Dendritic cell treated with granulocyte-macrophage colony-stimulating factor and Interleukin-4, amounts not matched to agents 40 ng/mL and 50 ng/mL, for 4 days (primary cell): ENCODE results near the gene DOCK7.
"Not testable (repeated sequence)": the region's sequence is repeated elsewhere in the genome, so short reads cannot be mapped to it uniquely, and the experiment has no call there.

Experiments
- H3K27ac Mint-ChIP-seq: one replicate; pipeline ENCODE4 v1.8.0; 2022; ENCODE audit warnings: mild to moderate bottlenecking, mixed read lengths
- H3K27me3 Mint-ChIP-seq: one replicate; pipeline ENCODE4 v1.8.0; 2022; ENCODE audit warnings: mild to moderate bottlenecking, mixed read lengths
- H3K36me3 Mint-ChIP-seq: one replicate; pipeline ENCODE4 v1.8.0; 2022; ENCODE audit warnings: low read depth, mixed read lengths
- H3K4me1 Mint-ChIP-seq: one replicate; pipeline ENCODE4 v1.8.0; 2022; ENCODE audit warnings: low read depth, mixed read lengths
- H3K4me3 Mint-ChIP-seq: one replicate; pipeline ENCODE4 v1.8.0; 2022; ENCODE audit warnings: mild to moderate bottlenecking, moderate library complexity, mixed read lengths
- H3K9me3 Mint-ChIP-seq: one replicate; pipeline ENCODE4 v1.8.0; 2022; ENCODE audit warnings: mixed read lengths
- intact Hi-C: fragments of 100-400 bp; cut with micrococcal nuclease; formaldehyde crosslinking; loops from one replicate; pipeline ENCODE4 v1.15.0; 2022

The DOCK7 gene

GRCh38 chr1:62573675-62574074 is 114.5 kb downstream of the DOCK7 start:
- Mint-ChIP-seq H3K4me3 (no peak overlapping the region), H3K4me1 (peaks cover 6% of the 10 kb centered on the region), H3K36me3 (peaks cover 80% of the 10 kb centered on the region), H3K9me3 (peaks cover 20% of the 10 kb centered on the region), H3K27me3 (no peaks in the 10 kb centered on the region), H3K27ac (no peak overlapping the region)
- intact Hi-C loops, result no loop called here

- intact Hi-C loops, result no loop called here
- no peaks in the 10 kb centered on the region for H3K27me3 Mint-ChIP-seq
- peaks cover 32% of the 10 kb centered on the region for H3K9me3 Mint-ChIP-seq
- H3K4me1 Mint-ChIP-seq, result peaks cover 17% of the 10 kb centered on the region
- peaks cover 80% of the 10 kb centered on the region for H3K36me3 Mint-ChIP-seq
- H3K4me3 Mint-ChIP-seq, result no peak overlapping the region
- H3K27ac Mint-ChIP-seq, result no peak overlapping the region
These were observed 115.7 kb downstream of the DOCK7 start for GRCh38 chr1:62572476-62572875.

- H3K4me3 Mint-ChIP-seq, H3K27me3 Mint-ChIP-seq, H3K27ac Mint-ChIP-seq, intact Hi-C loops: not testable (repeated sequence)
- H3K36me3 Mint-ChIP-seq, result peaks cover 89% of the 10 kb centered on the region
- peaks cover 17% of the 10 kb centered on the region for H3K4me1 Mint-ChIP-seq
- peaks cover 32% of the 10 kb centered on the region for H3K9me3 Mint-ChIP-seq
These were observed 116.7 kb downstream of the DOCK7 start for GRCh38 chr1:62571517-62571916.

GRCh38 chr1:62567926-62568325 is 120.3 kb downstream of the DOCK7 start:
- Mint-ChIP-seq H3K9me3 (peaks cover 32% of the 10 kb centered on the region), H3K4me1 (peaks cover 29% of the 10 kb centered on the region), H3K36me3 (peaks cover 91% of the 10 kb centered on the region)
- H3K27me3 Mint-ChIP-seq, H3K4me3 Mint-ChIP-seq, H3K27ac Mint-ChIP-seq, intact Hi-C loops: not testable (repeated sequence)

- Mint-ChIP-seq H3K4me1 (peaks cover 29% of the 10 kb centered on the region), H3K9me3 (peaks cover 32% of the 10 kb centered on the region), H3K36me3 (peaks cover 88% of the 10 kb centered on the region)
- H3K4me3 Mint-ChIP-seq, intact Hi-C loops, H3K27me3 Mint-ChIP-seq, H3K27ac Mint-ChIP-seq: not testable (repeated sequence)
These were observed 121.0 kb downstream of the DOCK7 start for GRCh38 chr1:62567182-62567581.

GRCh38 chr1:62561306-62561705 is 126.9 kb downstream of the DOCK7 start:
- Mint-ChIP-seq H3K27ac (no peak overlapping the region), H3K4me1 (peaks cover 10% of the 10 kb centered on the region), H3K36me3 (peaks cover 68% of the 10 kb centered on the region), H3K4me3 (no peak overlapping the region), H3K9me3 (no peaks in the 10 kb centered on the region), H3K27me3 (no peaks in the 10 kb centered on the region)
- intact Hi-C loops, result no loop called here

GRCh38 chr1:62544570-62544969 is 143.6 kb downstream of the DOCK7 start:
- H3K27ac Mint-ChIP-seq, result no peak overlapping the region
- H3K4me1 Mint-ChIP-seq, result no peaks in the 10 kb centered on the region
- H3K36me3 Mint-ChIP-seq, result peaks cover 36% of the 10 kb centered on the region
- H3K9me3 Mint-ChIP-seq, result no peaks in the 10 kb centered on the region
- intact Hi-C loops, result no loop called here
- no peak overlapping the region for H3K4me3 Mint-ChIP-seq
- H3K27me3 Mint-ChIP-seq, result no peaks in the 10 kb centered on the region

GRCh38 chr1:62541048-62541447 is 147.1 kb downstream of the DOCK7 start:
- H3K4me3 Mint-ChIP-seq, result no peak overlapping the region

GRCh38 chr1:62539028-62539447 is 149.1 kb downstream of the DOCK7 start:
- Mint-ChIP-seq H3K9me3 (no peaks in the 10 kb centered on the region), H3K4me1 (no peaks in the 10 kb centered on the region), H3K36me3 (peaks cover 63% of the 10 kb centered on the region), H3K27me3 (no peaks in the 10 kb centered on the region), H3K27ac (no peak overlapping the region), H3K4me3 (no peak overlapping the region)
- intact Hi-C loops, result no loop called here

More at GRCh38 chr1:62541048-62541447, 147.1 kb downstream of the DOCK7 start:
- Mint-ChIP-seq H3K27ac (no peak overlapping the region), H3K36me3 (peaks cover 43% of the 10 kb centered on the region), H3K9me3 (no peaks in the 10 kb centered on the region), H3K27me3 (no peaks in the 10 kb centered on the region), H3K4me1 (no peaks in the 10 kb centered on the region)
- intact Hi-C loops, result no loop called here

GRCh38 chr1:62536865-62537264 is 151.3 kb downstream of the DOCK7 start:
- Mint-ChIP-seq H3K9me3 (no peaks in the 10 kb centered on the region), H3K27me3 (no peaks in the 10 kb centered on the region), H3K4me1 (no peaks in the 10 kb centered on the region), H3K36me3 (peaks cover 63% of the 10 kb centered on the region), H3K27ac (no peak overlapping the region), H3K4me3 (no peak overlapping the region)
- intact Hi-C loops, result no loop called here

GRCh38 chr1:62530516-62531154 is 157.6 kb downstream of the DOCK7 start:
- Mint-ChIP-seq H3K27me3 (no peaks in the 10 kb centered on the region), H3K27ac (no peak overlapping the region), H3K4me1 (no peaks in the 10 kb centered on the region), H3K4me3 (no peak overlapping the region), H3K9me3 (no peaks in the 10 kb centered on the region), H3K36me3 (peaks cover 64% of the 10 kb centered on the region)
- intact Hi-C loops, result no loop called here

- Mint-ChIP-seq H3K36me3 (peaks cover 49% of the 10 kb centered on the region), H3K27ac (no peak overlapping the region), H3K4me1 (no peaks in the 10 kb centered on the region), H3K9me3 (no peaks in the 10 kb centered on the region), H3K27me3 (no peaks in the 10 kb centered on the region), H3K4me3 (no peak overlapping the region)
- intact Hi-C loops, result no loop called here
These were observed 159.0 kb downstream of the DOCK7 start for GRCh38 chr1:62529227-62529626.

- no peaks in the 10 kb centered on the region for H3K9me3 Mint-ChIP-seq
These were observed 160.2 kb downstream of the DOCK7 start for GRCh38 chr1:62528015-62528414.

GRCh38 chr1:62527346-62527745 is 160.8 kb downstream of the DOCK7 start:
- peaks cover 38% of the 10 kb centered on the region for H3K36me3 Mint-ChIP-seq
- H3K27me3 Mint-ChIP-seq, H3K27ac Mint-ChIP-seq, H3K4me3 Mint-ChIP-seq, H3K4me1 Mint-ChIP-seq, intact Hi-C loops, H3K9me3 Mint-ChIP-seq: not testable (repeated sequence)

More at GRCh38 chr1:62528015-62528414, 160.2 kb downstream of the DOCK7 start:
- Mint-ChIP-seq H3K36me3 (peaks cover 44% of the 10 kb centered on the region), H3K27ac (no peak overlapping the region), H3K4me3 (no peak overlapping the region), H3K27me3 (no peaks in the 10 kb centered on the region), H3K4me1 (no peaks in the 10 kb centered on the region)
- intact Hi-C loops, result no loop called here

GRCh38 chr1:62523860-62524259 is 164.3 kb downstream of the DOCK7 start:
- intact Hi-C loops, result no loop called here
- Mint-ChIP-seq H3K27me3 (no peaks in the 10 kb centered on the region), H3K4me3 (no peak overlapping the region), H3K27ac (no peak overlapping the region), H3K36me3 (peaks cover 38% of the 10 kb centered on the region), H3K4me1 (no peaks in the 10 kb centered on the region), H3K9me3 (peaks cover 10% of the 10 kb centered on the region)
